GM23338 (cell line): ENCODE results near the gene MYO1D. TPM values are rescaled to one million over a fixed set of nuclear protein-coding genes. Genes with fewer than 3 reads are reported as not detected.
"Not testable (repeated sequence)": the region's sequence is repeated elsewhere in the genome, so short reads cannot be mapped to it uniquely, and the experiment has no call there.

Source experiments
- ATAC-seq: fragments of 200-7000 bp; cut with Tn5 transposase; 3 replicates; pipeline ENCODE4 v1.9.1; 2020
- DNase-seq: peaks from one replicate; pipeline ENCODE4 v3.0.0-alpha.2; 2015; ENCODE audit warnings: low spot score
- H2AFZ ChIP-seq: fragments of 200-600 bp; sonication (generic); 2 replicates; pipeline ENCODE4 v1.8.0; 2016; ENCODE audit warnings: antibody characterized with exemption, mild to moderate bottlenecking, moderate library complexity
- H3F3A ChIP-seq: fragments of 200-600 bp; sonication (generic); replicated peaks from 2 replicates; pipeline ENCODE4 v1.8.0; 2017; ENCODE audit warnings: antibody characterized with exemption, mixed run types, low read depth
- H3K27ac ChIP-seq: fragments of 200-600 bp; sonication (generic); 2 replicates; pipeline ENCODE4 v1.6.1; 2016; ENCODE audit warnings: low read depth
- H3K27me3 ChIP-seq: fragments of 200-600 bp; sonication (generic); 2 replicates; pipeline ENCODE4 v1.8.0; 2016; ENCODE audit warnings: mild to moderate bottlenecking, mixed run types, moderate library complexity; ENCODE audit not compliant: insufficient read depth
- H3K36me3 ChIP-seq: fragments of 200-600 bp; sonication (generic); 2 replicates; pipeline ENCODE4 v1.8.0; 2016; ENCODE audit warnings: mild to moderate bottlenecking; ENCODE audit not compliant: insufficient read depth
- H3K4me1 ChIP-seq: fragments of 200-600 bp; sonication (generic); 2 replicates; pipeline ENCODE4 v1.8.0; 2016; ENCODE audit warnings: mild to moderate bottlenecking, moderate library complexity; ENCODE audit not compliant: insufficient read depth
- H3K4me2 ChIP-seq: fragments of 200-600 bp; sonication (generic); 2 replicates; pipeline ENCODE4 v1.7.1; 2017; ENCODE audit warnings: mixed run types
- H3K4me3 ChIP-seq: fragments of 200-600 bp; sonication (generic); 2 replicates; pipeline ENCODE4 v1.6.1; 2016; ENCODE audit warnings: mixed run types
- H3K79me2 ChIP-seq: fragments of 200-600 bp; sonication (generic); replicated peaks from 2 replicates; pipeline ENCODE4 v1.8.0; 2017; ENCODE audit warnings: mild to moderate bottlenecking; ENCODE audit not compliant: insufficient read depth
- H3K9me2 ChIP-seq: fragments of 200-600 bp; sonication (generic); 2 replicates; pipeline ENCODE4 v1.8.0; 2017; ENCODE audit not compliant: insufficient read depth
- H4K20me1 ChIP-seq: fragments of 200-600 bp; sonication (generic); replicated peaks from 2 replicates; pipeline ENCODE4 v1.8.0; 2017; ENCODE audit warnings: mild to moderate bottlenecking; ENCODE audit not compliant: insufficient read depth
- H3K27ac Mint-ChIP-seq: 2 replicates; pipeline ENCODE4 v1.8.0; 2020; ENCODE audit warnings: inconsistent platforms, mild to moderate bottlenecking, moderate library complexity, mixed read lengths
- H3K27me3 Mint-ChIP-seq: 3 replicates; pipeline ENCODE4 v1.8.0; 2022; ENCODE audit warnings: low read depth, mild to moderate bottlenecking, moderate library complexity, mixed read lengths, inconsistent platforms; ENCODE audit not compliant: insufficient read depth, poor library complexity
- H3K36me3 Mint-ChIP-seq: 3 replicates; pipeline ENCODE4 v1.8.0; 2021; ENCODE audit warnings: low read depth, mild to moderate bottlenecking, inconsistent platforms, moderate library complexity, mixed read lengths
- H3K4me1 Mint-ChIP-seq: 3 replicates; pipeline ENCODE4 v1.8.0; 2020; ENCODE audit warnings: mild to moderate bottlenecking, inconsistent platforms, mixed read lengths
- H3K4me3 Mint-ChIP-seq: 3 replicates; pipeline ENCODE4 v1.8.0; 2021; ENCODE audit warnings: moderate library complexity, mild to moderate bottlenecking, inconsistent platforms, mixed read lengths
- H3K9me3 Mint-ChIP-seq: 3 replicates; pipeline ENCODE4 v1.8.0; 2020; ENCODE audit warnings: moderate library complexity, mild to moderate bottlenecking, inconsistent platforms, mixed read lengths
- CREB1 ChIP-seq: fragments of 250-450 bp; sonication (Bioruptor Pico); IDR thresholded peaks from 2 replicates; pipeline ENCODE4 v1.5.0; 2020; ENCODE audit warnings: low read depth, mild to moderate bottlenecking, moderate library complexity
- EZH2 ChIP-seq: fragments of 200-600 bp; sonication (generic); IDR thresholded peaks from one replicate; pipeline ENCODE4 v1.8.0; 2017; ENCODE audit warnings: antibody characterized with exemption, mild to moderate bottlenecking, low read depth; ENCODE audit not compliant: unreplicated experiment
- EZH2phosphoT487 ChIP-seq: fragments of 200-600 bp; sonication (generic); IDR thresholded peaks from one replicate; pipeline ENCODE4 v1.8.1; 2018; ENCODE audit warnings: antibody characterized with exemption; ENCODE audit not compliant: unreplicated experiment
- NANOG ChIP-seq: IDR thresholded peaks from 2 replicates; pipeline ENCODE4 v1.6.1; 2016; ENCODE audit warnings: antibody characterized with exemption, borderline replicate concordance
- ZNF114 ChIP-seq: fragments of 250-450 bp; sonication (Bioruptor Pico); IDR thresholded peaks from 2 replicates; pipeline ENCODE4 v1.5.0; 2020; ENCODE audit warnings: mild to moderate bottlenecking, moderate library complexity
- ZNF331 ChIP-seq: fragments of 250-450 bp; sonication (Bioruptor Pico); IDR thresholded peaks from 2 replicates; pipeline ENCODE4 v1.5.0; 2020; ENCODE audit warnings: low read depth, mild to moderate bottlenecking, moderate library complexity
- polyA plus RNA-seq: library from polyadenylated mRNA; unstranded; fragments of >200 nt; fragmentation: Nextera tagmentation; extraction: Ambion mirVana; gene quantifications from 2 replicates; pipeline ENCODE4 v1.2.1, GENCODE V29; 2016
- total RNA-seq: library from RNA; depleted of rRNA; stranded (reverse); fragments of >200 nt; shearing (Covaris generic); gene quantifications from 2 replicates; pipeline ENCODE4 v1.2.3, GENCODE V29; 2014
- TF ChIP-seq, protein P1 (sequence below): IDR thresholded peaks from one replicate; pipeline ENCODE4 v1.6.1; 2018; ENCODE audit warnings: antibody characterized with exemption; ENCODE audit not compliant: unreplicated experiment
- TF ChIP-seq, protein P2 (sequence below): fragments of 250-450 bp; sonication (Bioruptor Pico); IDR thresholded peaks from 2 replicates; pipeline ENCODE4 v1.5.0; 2020; ENCODE audit warnings: mild to moderate bottlenecking, moderate library complexity
- TF ChIP-seq, protein P3 (sequence below), 2 experiments: fragments of 200-600 bp in 1 of 2; sonication (generic) in 1 of 2; conservative IDR thresholded peaks; 2 replicates each; pipeline versions ENCODE4 v1.5.1 to v1.6.1; 2016 to 2017; ENCODE audit warnings: antibody characterized with exemption in 2 of 2, low read depth in 2 of 2, mild to moderate bottlenecking in 2 of 2, moderate library complexity in 1 of 2

The MYO1D gene
- total and polyA plus RNA-seq, 2 experiments from 2014 or later: 8.6 to 28.6 TPM

DNA sequence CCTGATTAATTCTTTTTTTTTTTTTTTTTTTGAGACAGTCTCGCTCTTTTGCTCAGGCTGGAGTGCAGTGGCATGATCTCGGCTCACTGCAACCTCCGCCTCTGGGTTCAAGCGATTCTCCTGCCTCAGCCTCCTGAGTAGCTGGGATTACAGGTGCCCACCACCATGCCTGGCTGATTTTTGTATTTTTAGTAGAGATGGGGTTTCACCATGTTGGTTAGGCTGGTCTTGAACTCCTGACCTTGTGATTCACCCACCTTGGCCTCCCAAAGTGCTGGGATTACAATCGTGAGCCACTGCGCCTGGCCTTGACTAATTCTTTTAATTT, 352.4 kb downstream of the MYO1D start:
- DNase-seq, H3K4me3 Mint-ChIP-seq, H3K4me3 ChIP-seq, H4K20me1 ChIP-seq, H3K27me3 ChIP-seq, H3K27me3 Mint-ChIP-seq, H3K4me2 ChIP-seq, H3K9me2 ChIP-seq, ATAC-seq, H3K27ac Mint-ChIP-seq, H3K9me3 Mint-ChIP-seq, H3K79me2 ChIP-seq, H3K27ac ChIP-seq, H2AFZ ChIP-seq, H3K36me3 Mint-ChIP-seq, H3K36me3 ChIP-seq: not testable (repeated sequence)
- peaks cover 12% of the 10 kb centered on the region for H3F3A ChIP-seq
- H3K4me1 Mint-ChIP-seq: peaks cover 36% of the 10 kb centered on the region
- peaks cover 33% of the 10 kb centered on the region for H3K4me1 ChIP-seq

DNA sequence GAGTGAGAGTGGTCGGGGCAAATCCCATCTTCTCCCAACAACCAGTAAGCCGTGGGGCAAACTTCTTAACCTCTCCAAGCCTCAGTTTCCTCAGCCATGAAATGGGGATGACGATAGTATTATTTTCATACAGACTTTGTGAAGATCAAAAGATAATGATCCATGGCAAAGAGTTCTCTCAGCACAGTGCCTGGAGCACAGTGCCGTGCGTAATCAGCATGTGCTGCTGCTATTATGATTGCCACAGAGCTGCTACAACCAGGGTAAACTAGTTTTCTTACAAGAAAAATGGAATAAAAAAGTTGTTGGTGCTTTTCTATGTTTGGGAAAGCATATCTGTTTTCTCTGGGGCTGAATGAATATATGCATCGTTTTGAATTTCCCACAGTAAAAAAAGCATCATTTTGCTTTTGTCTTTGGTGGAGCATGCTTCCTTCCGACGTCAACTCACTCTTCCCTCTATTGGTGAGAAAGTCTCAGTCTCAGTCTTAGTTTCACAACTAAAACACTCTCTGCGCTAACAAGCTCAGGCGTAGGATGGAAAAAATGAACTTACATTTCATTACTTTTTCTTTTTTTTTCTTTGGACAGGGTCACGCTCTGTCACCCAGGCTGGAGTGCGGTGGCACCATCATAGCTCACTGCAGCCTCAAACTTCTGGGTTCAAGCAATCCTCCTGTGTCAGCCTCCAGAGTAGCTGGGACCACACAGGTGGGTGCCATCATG, 352.9 kb downstream of the MYO1D start:
- no peak overlapping the region for H3K4me3 Mint-ChIP-seq
- ATAC-seq: no peak
- no peak overlapping the region for H3K4me2 ChIP-seq
- TF ChIP-seq NANOG: no peak
- no peak for TF ChIP-seq ZNF114
- TF ChIP-seq EZH2phosphoT487: no peak
- TF ChIP-seq, protein P1, sequence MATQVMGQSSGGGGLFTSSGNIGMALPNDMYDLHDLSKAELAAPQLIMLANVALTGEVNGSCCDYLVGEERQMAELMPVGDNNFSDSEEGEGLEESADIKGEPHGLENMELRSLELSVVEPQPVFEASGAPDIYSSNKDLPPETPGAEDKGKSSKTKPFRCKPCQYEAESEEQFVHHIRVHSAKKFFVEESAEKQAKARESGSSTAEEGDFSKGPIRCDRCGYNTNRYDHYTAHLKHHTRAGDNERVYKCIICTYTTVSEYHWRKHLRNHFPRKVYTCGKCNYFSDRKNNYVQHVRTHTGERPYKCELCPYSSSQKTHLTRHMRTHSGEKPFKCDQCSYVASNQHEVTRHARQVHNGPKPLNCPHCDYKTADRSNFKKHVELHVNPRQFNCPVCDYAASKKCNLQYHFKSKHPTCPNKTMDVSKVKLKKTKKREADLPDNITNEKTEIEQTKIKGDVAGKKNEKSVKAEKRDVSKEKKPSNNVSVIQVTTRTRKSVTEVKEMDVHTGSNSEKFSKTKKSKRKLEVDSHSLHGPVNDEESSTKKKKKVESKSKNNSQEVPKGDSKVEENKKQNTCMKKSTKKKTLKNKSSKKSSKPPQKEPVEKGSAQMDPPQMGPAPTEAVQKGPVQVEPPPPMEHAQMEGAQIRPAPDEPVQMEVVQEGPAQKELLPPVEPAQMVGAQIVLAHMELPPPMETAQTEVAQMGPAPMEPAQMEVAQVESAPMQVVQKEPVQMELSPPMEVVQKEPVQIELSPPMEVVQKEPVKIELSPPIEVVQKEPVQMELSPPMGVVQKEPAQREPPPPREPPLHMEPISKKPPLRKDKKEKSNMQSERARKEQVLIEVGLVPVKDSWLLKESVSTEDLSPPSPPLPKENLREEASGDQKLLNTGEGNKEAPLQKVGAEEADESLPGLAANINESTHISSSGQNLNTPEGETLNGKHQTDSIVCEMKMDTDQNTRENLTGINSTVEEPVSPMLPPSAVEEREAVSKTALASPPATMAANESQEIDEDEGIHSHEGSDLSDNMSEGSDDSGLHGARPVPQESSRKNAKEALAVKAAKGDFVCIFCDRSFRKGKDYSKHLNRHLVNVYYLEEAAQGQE: no peak
- TF ChIP-seq, protein P2, sequence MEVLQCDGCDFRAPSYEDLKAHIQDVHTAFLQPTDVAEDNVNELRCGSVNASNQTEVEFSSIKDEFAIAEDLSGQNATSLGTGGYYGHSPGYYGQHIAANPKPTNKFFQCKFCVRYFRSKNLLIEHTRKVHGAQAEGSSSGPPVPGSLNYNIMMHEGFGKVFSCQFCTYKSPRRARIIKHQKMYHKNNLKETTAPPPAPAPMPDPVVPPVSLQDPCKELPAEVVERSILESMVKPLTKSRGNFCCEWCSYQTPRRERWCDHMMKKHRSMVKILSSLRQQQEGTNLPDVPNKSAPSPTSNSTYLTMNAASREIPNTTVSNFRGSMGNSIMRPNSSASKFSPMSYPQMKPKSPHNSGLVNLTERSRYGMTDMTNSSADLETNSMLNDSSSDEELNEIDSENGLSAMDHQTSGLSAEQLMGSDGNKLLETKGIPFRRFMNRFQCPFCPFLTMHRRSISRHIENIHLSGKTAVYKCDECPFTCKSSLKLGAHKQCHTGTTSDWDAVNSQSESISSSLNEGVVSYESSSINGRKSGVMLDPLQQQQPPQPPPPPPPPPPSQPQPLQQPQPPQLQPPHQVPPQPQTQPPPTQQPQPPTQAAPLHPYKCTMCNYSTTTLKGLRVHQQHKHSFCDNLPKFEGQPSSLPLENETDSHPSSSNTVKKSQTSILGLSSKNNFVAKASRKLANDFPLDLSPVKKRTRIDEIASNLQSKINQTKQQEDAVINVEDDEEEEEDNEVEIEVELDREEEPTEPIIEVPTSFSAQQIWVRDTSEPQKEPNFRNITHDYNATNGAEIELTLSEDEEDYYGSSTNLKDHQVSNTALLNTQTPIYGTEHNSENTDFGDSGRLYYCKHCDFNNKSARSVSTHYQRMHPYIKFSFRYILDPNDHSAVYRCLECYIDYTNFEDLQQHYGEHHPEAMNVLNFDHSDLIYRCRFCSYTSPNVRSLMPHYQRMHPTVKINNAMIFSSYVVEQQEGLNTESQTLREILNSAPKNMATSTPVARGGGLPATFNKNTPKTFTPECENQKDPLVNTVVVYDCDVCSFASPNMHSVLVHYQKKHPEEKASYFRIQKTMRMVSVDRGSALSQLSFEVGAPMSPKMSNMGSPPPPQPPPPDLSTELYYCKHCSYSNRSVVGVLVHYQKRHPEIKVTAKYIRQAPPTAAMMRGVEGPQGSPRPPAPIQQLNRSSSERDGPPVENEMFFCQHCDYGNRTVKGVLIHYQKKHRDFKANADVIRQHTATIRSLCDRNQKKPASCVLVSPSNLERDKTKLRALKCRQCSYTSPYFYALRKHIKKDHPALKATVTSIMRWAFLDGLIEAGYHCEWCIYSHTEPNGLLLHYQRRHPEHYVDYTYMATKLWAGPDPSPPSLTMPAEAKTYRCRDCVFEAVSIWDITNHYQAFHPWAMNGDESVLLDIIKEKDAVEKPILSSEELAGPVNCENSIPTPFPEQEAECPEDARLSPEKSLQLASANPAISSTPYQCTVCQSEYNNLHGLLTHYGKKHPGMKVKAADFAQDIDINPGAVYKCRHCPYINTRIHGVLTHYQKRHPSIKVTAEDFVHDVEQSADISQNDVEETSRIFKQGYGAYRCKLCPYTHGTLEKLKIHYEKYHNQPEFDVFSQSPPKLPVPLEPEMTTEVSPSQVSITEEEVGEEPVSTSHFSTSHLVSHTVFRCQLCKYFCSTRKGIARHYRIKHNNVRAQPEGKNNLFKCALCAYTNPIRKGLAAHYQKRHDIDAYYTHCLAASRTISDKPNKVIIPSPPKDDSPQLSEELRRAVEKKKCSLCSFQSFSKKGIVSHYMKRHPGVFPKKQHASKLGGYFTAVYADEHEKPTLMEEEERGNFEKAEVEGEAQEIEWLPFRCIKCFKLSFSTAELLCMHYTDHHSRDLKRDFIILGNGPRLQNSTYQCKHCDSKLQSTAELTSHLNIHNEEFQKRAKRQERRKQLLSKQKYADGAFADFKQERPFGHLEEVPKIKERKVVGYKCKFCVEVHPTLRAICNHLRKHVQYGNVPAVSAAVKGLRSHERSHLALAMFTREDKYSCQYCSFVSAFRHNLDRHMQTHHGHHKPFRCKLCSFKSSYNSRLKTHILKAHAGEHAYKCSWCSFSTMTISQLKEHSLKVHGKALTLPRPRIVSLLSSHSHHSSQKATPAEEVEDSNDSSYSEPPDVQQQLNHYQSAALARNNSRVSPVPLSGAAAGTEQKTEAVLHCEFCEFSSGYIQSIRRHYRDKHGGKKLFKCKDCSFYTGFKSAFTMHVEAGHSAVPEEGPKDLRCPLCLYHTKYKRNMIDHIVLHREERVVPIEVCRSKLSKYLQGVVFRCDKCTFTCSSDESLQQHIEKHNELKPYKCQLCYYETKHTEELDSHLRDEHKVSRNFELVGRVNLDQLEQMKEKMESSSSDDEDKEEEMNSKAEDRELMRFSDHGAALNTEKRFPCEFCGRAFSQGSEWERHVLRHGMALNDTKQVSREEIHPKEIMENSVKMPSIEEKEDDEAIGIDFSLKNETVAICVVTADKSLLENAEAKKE: no peak
- TF ChIP-seq EZH2: no peak
- no peak for TF ChIP-seq CREB1 (CRISPR knock-in tag)
- TF ChIP-seq, protein P3, sequence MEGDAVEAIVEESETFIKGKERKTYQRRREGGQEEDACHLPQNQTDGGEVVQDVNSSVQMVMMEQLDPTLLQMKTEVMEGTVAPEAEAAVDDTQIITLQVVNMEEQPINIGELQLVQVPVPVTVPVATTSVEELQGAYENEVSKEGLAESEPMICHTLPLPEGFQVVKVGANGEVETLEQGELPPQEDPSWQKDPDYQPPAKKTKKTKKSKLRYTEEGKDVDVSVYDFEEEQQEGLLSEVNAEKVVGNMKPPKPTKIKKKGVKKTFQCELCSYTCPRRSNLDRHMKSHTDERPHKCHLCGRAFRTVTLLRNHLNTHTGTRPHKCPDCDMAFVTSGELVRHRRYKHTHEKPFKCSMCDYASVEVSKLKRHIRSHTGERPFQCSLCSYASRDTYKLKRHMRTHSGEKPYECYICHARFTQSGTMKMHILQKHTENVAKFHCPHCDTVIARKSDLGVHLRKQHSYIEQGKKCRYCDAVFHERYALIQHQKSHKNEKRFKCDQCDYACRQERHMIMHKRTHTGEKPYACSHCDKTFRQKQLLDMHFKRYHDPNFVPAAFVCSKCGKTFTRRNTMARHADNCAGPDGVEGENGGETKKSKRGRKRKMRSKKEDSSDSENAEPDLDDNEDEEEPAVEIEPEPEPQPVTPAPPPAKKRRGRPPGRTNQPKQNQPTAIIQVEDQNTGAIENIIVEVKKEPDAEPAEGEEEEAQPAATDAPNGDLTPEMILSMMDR (conservative IDR thresholded peaks at IDR 0.05; ENCODE audit: low read depth in 2 of 2): no peak
- TF ChIP-seq ZNF331 (CRISPR knock-in tag): no peak

More for the DNA sequence above, 352.9 kb downstream of the MYO1D start:
- Mint-ChIP-seq H3K27me3 (peaks cover 6% of the 10 kb centered on the region), H3K27ac (no peak overlapping the region), H3K36me3 (no peaks in the 10 kb centered on the region), H3K4me1 (peaks cover 37% of the 10 kb centered on the region), H3K9me3 (no peaks in the 10 kb centered on the region)
- no peak for DNase-seq
- Histone ChIP-seq H3K79me2 (no peaks in the 10 kb centered on the region), H3K4me3 (no peak overlapping the region), H3K27me3 (no peaks in the 10 kb centered on the region), H3K9me2 (no peaks in the 10 kb centered on the region), H4K20me1 (no peaks in the 10 kb centered on the region), H3K27ac (no peak overlapping the region), H2AFZ (no peak overlapping the region), H3F3A (peaks cover 12% of the 10 kb centered on the region), H3K36me3 (no peaks in the 10 kb centered on the region), H3K4me1 (peaks cover 34% of the 10 kb centered on the region)
